HCT116 (cell line): ENCODE data around the gene F11R.

ENCODE experiments used
- CTCF ChIP-seq, 3 experiments: fragments of 200-600 bp in 1 of 3; sonication (generic) in 1 of 3; IDR thresholded peaks in 2 of 3; conservative IDR thresholded peaks in 1 of 3; 2 replicates each; pipeline ENCODE4 v1.5.1; 2012 to 2017; ENCODE audit warnings: low read depth in 2 of 3, low read length in 2 of 3, antibody characterized with exemption in 1 of 3, borderline replicate concordance in 1 of 3, control low read depth in 1 of 3, mild to moderate bottlenecking in 1 of 3, mixed read lengths in 1 of 3, mixed run types in 1 of 3, moderate library complexity in 1 of 3; ENCODE audit not compliant: insufficient read depth in 1 of 3
- EZH2 ChIP-seq: fragments of 200-600 bp; sonication (generic); IDR thresholded peaks from 2 replicates; pipeline ENCODE4 v1.6.1; 2017; ENCODE audit warnings: antibody characterized with exemption, mixed run types
- REST ChIP-seq: IDR thresholded peaks from 2 replicates; pipeline ENCODE4 v1.6.1; 2012; ENCODE audit warnings: low read depth
- SIN3A ChIP-seq: IDR thresholded peaks from 2 replicates; pipeline ENCODE4 v1.6.1; 2012; ENCODE audit warnings: low read depth

GRCh38 chr1:161044908-161045735 is 24.2 kb upstream of the F11R start:
- TF ChIP-seq REST (no peak), CTCF (IDR thresholded peaks at IDR 0.05 in 2 of 3, conservative IDR thresholded peaks at IDR 0.05 in 1 of 3; ENCODE audit: borderline replicate concordance in 1 of 3, insufficient read depth in 1 of 3, low read depth in 2 of 3, low read length in 2 of 3) (no peak), SIN3A (no peak), EZH2 (no peak)
